ENCODE data around the gene ANKRD40.
"Not testable (repeated sequence)": the region's sequence is repeated elsewhere in the genome, so short reads cannot be mapped to it uniquely, and the experiment has no call there.

DNA sequence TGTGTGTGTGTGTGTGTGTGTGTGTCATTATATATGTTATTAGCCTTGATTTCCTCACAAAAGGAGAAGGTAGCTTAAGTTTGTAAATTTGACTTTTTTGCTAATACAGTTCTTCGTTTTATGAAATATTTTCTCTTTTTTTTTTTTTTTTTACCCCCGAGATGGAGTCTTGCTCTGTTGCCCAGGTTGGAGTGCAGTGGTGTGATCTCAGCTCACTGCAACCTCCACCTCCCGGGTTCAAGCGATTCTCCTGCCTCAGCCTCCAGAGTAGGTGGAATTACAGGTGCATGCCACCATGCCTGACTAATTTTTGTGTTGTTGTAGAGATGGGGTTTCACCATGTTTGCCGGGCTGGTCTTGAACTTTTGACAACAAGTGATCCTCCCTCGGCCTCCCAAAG lies 16.9 kb upstream of the ANKRD40 start:
- not testable (repeated sequence) for TF ChIP-seq ZNF423 (CRISPR knock-in tag; IDR thresholded peaks at IDR 0.05); NFATC4 (CRISPR knock-in tag; IDR thresholded peaks at IDR 0.05); SP1 (CRISPR knock-in tag; conservative IDR thresholded peaks at IDR 0.05)
- TF ChIP-seq, protein P1, sequence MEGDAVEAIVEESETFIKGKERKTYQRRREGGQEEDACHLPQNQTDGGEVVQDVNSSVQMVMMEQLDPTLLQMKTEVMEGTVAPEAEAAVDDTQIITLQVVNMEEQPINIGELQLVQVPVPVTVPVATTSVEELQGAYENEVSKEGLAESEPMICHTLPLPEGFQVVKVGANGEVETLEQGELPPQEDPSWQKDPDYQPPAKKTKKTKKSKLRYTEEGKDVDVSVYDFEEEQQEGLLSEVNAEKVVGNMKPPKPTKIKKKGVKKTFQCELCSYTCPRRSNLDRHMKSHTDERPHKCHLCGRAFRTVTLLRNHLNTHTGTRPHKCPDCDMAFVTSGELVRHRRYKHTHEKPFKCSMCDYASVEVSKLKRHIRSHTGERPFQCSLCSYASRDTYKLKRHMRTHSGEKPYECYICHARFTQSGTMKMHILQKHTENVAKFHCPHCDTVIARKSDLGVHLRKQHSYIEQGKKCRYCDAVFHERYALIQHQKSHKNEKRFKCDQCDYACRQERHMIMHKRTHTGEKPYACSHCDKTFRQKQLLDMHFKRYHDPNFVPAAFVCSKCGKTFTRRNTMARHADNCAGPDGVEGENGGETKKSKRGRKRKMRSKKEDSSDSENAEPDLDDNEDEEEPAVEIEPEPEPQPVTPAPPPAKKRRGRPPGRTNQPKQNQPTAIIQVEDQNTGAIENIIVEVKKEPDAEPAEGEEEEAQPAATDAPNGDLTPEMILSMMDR (IDR thresholded peaks at IDR 0.05): not testable (repeated sequence)
- TF ChIP-seq, protein P2, sequence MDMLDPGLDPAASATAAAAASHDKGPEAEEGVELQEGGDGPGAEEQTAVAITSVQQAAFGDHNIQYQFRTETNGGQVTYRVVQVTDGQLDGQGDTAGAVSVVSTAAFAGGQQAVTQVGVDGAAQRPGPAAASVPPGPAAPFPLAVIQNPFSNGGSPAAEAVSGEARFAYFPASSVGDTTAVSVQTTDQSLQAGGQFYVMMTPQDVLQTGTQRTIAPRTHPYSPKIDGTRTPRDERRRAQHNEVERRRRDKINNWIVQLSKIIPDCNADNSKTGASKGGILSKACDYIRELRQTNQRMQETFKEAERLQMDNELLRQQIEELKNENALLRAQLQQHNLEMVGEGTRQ (CRISPR knock-in tag; IDR thresholded peaks at IDR 0.05): not testable (repeated sequence)
- TF ChIP-seq, protein P3, sequence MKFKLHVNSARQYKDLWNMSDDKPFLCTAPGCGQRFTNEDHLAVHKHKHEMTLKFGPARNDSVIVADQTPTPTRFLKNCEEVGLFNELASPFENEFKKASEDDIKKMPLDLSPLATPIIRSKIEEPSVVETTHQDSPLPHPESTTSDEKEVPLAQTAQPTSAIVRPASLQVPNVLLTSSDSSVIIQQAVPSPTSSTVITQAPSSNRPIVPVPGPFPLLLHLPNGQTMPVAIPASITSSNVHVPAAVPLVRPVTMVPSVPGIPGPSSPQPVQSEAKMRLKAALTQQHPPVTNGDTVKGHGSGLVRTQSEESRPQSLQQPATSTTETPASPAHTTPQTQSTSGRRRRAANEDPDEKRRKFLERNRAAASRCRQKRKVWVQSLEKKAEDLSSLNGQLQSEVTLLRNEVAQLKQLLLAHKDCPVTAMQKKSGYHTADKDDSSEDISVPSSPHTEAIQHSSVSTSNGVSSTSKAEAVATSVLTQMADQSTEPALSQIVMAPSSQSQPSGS (CRISPR knock-in tag; IDR thresholded peaks at IDR 0.05; ENCODE audit: borderline replicate concordance, low read depth): not testable (repeated sequence)
